Neuronal stem cell (in vitro differentiated cells): ENCODE data around the gene CCDC197.

Experiments used
- DNase-seq: peaks from one replicate; pipeline ENCODE4 v3.0.0-alpha.2; 2013; ENCODE audit warnings: low spot score
- H2AFZ ChIP-seq: one replicate; pipeline ENCODE4 v1.6.1; 2013; ENCODE audit warnings: mild to moderate bottlenecking, low read length, inconsistent platforms
- H2AK5ac ChIP-seq: 2 replicates; pipeline ENCODE4 v1.6.1; 2013; ENCODE audit warnings: low read depth, mild to moderate bottlenecking, inconsistent platforms, low read length, moderate library complexity, mixed read lengths
- H2BK120ac ChIP-seq: 2 replicates; pipeline ENCODE4 v1.6.1; 2013; ENCODE audit warnings: low read depth, mild to moderate bottlenecking, inconsistent platforms, low read length, moderate library complexity, mixed read lengths
- H2BK12ac ChIP-seq: one replicate; pipeline ENCODE4 v1.6.1; 2013; ENCODE audit warnings: low read length, inconsistent platforms
- H2BK15ac ChIP-seq: 2 replicates; pipeline ENCODE4 v1.6.1; 2013; ENCODE audit warnings: mild to moderate bottlenecking, low read length, inconsistent platforms, mixed read lengths
- H2BK5ac ChIP-seq: one replicate; pipeline ENCODE4 v1.6.1; 2013; ENCODE audit warnings: inconsistent platforms, mild to moderate bottlenecking, low read length, moderate library complexity
- H3K14ac ChIP-seq: one replicate; pipeline ENCODE4 v1.6.1; 2013; ENCODE audit warnings: low read length, inconsistent platforms
- H3K18ac ChIP-seq: 2 replicates; pipeline ENCODE4 v1.6.1; 2013; ENCODE audit warnings: low read length, inconsistent platforms
- H3K23ac ChIP-seq: 2 replicates; pipeline ENCODE4 v1.6.1; 2013; ENCODE audit warnings: low read depth, mild to moderate bottlenecking, mixed read lengths, low read length, inconsistent platforms; ENCODE audit not compliant: poor library complexity
- H3K27ac ChIP-seq: replicated peaks from 3 replicates; pipeline ENCODE4 v1.5.1; 2013; ENCODE audit warnings: low read length, inconsistent platforms
- H3K27me3 ChIP-seq, 3 experiments: 2 replicates each; pipeline ENCODE4 v1.6.1; 2013; ENCODE audit warnings: low read length in 3 of 3, mild to moderate bottlenecking in 2 of 3, inconsistent platforms in 1 of 3, low read depth in 1 of 3, mixed read lengths in 1 of 3, moderate library complexity in 1 of 3; ENCODE audit not compliant: control insufficient read depth in 3 of 3, insufficient read depth in 3 of 3
- H3K36me3 ChIP-seq, 2 donors: replicated peaks in 1 of 2; 2 replicates each; pipeline ENCODE4 v1.6.1; 2013; ENCODE audit warnings: low read length in 2 of 2; ENCODE audit not compliant: control insufficient read depth in 2 of 2, insufficient read depth in 2 of 2
- H3K4ac ChIP-seq: 2 replicates; pipeline ENCODE4 v1.6.1; 2013; ENCODE audit warnings: inconsistent platforms, mild to moderate bottlenecking, low read length, moderate library complexity
- H3K4me1 ChIP-seq, 2 donors: 1 replicate in 1 of 2; 2 replicates in 1 of 2; pipeline ENCODE4 v1.6.1; 2013; ENCODE audit warnings: low read length in 2 of 2, low read depth in 1 of 2; ENCODE audit not compliant: control insufficient read depth in 2 of 2, insufficient read depth in 1 of 2
- H3K4me2 ChIP-seq: one replicate; pipeline ENCODE4 v1.6.1; 2013; ENCODE audit warnings: mild to moderate bottlenecking, low read length, inconsistent platforms; ENCODE audit not compliant: insufficient read depth, poor library complexity, severe bottlenecking
- H3K4me3 ChIP-seq, 2 donors: 2 replicates each; pipeline ENCODE4 v1.5.1; 2013; ENCODE audit warnings: low read length in 2 of 2, mild to moderate bottlenecking in 2 of 2, inconsistent platforms in 1 of 2, moderate library complexity in 1 of 2
- H3K79me1 ChIP-seq: one replicate; pipeline ENCODE4 v1.6.1; 2013; ENCODE audit warnings: low read depth, mild to moderate bottlenecking, inconsistent platforms, low read length, moderate library complexity
- H3K9ac ChIP-seq: one replicate; pipeline ENCODE4 v1.6.1; 2013; ENCODE audit warnings: mild to moderate bottlenecking, low read depth, low read length, inconsistent platforms; ENCODE audit not compliant: poor library complexity
- H3K9me3 ChIP-seq, 2 donors: replicated peaks in 1 of 2; 2 replicates each; pipeline versions ENCODE3 to v1.6.1; 2013; ENCODE audit warnings: low read length in 2 of 2, mild to moderate bottlenecking in 2 of 2, inconsistent platforms in 1 of 2, low read depth in 1 of 2, mixed read lengths in 1 of 2, moderate library complexity in 1 of 2; ENCODE audit not compliant: control insufficient read depth in 2 of 2, insufficient read depth in 1 of 2
- H4K8ac ChIP-seq: one replicate; pipeline ENCODE4 v1.6.1; 2013; ENCODE audit warnings: low read depth, mild to moderate bottlenecking, inconsistent platforms, low read length, moderate library complexity
- H4K91ac ChIP-seq: one replicate; pipeline ENCODE4 v1.6.1; 2013; ENCODE audit warnings: low read length, low read depth, mild to moderate bottlenecking, inconsistent platforms; ENCODE audit not compliant: poor library complexity
- WGBS, 2 donors: extraction: QIAGEN DNeasy Blood & Tissue Kit; methylation state at CpG; one replicate each; pipeline ENCODE4 v1.1.7; 2013; ENCODE audit warnings: missing lambda C conversion rate in 2 of 2, mixed read lengths in 1 of 2; ENCODE audit not compliant: insufficient read length in 2 of 2, insufficient replicate concordance in 1 of 2; ENCODE audit errors: extremely low coverage in 2 of 2; 5-methylcytosine and 5-hydroxymethylcytosine counted together

The CCDC197 gene

DNA sequence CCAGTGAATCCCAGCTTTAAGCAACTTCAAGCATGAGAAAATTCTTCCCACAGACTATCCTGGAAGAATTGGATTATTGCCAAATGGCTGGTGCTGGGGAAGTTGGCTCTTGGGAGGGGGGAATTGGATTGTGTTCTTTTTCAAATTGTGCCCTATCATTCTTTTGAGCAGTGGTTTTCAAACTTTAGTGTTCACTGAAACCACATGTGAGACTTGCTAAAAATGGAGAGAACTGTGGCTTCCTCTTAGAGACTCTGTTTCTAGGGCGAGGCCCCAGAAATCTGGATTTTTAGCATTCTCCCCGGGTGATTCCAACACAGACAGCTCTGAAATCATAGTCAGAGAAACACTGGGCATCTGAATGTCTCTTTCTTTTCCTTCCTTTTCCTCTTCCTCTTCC, 14.7 kb downstream of the CCDC197 start:
- no peak overlapping the region for H3K4me3 ChIP-seq
- H2BK12ac ChIP-seq = no peak overlapping the region
- H3K4me1 ChIP-seq = peaks cover 0 to 7% of the 10 kb centered on the region in 2 donors
- no peak overlapping the region for H2AK5ac ChIP-seq
- H4K8ac ChIP-seq = no peak overlapping the region
- H3K27ac ChIP-seq = no peak overlapping the region
- no peak overlapping the region for H4K91ac ChIP-seq
- H3K18ac ChIP-seq = no peak overlapping the region
- no peak for DNase-seq
- H2BK15ac ChIP-seq = no peak overlapping the region
- H2BK5ac ChIP-seq = no peak overlapping the region
- H2BK120ac ChIP-seq = no peak overlapping the region
- H3K9me3 ChIP-seq = no peaks in the 10 kb centered on the region
- H3K14ac ChIP-seq = no peak overlapping the region
- no peaks in the 10 kb centered on the region for H3K36me3 ChIP-seq
- no peak overlapping the region for H3K4ac ChIP-seq
- no peak overlapping the region for H3K9ac ChIP-seq
- WGBS, 2 donors = no CpG with 5 or more reads among the region's 2 CpGs
- H3K27me3 ChIP-seq = peaks cover 0 to 9% (median 0%) of the 10 kb centered on the region in 3 experiments
- H2AFZ ChIP-seq = no peak overlapping the region
- H3K23ac ChIP-seq = no peak overlapping the region
- H3K4me2 ChIP-seq = no peak overlapping the region
- peaks cover 2% of the 10 kb centered on the region for H3K79me1 ChIP-seq

DNA sequence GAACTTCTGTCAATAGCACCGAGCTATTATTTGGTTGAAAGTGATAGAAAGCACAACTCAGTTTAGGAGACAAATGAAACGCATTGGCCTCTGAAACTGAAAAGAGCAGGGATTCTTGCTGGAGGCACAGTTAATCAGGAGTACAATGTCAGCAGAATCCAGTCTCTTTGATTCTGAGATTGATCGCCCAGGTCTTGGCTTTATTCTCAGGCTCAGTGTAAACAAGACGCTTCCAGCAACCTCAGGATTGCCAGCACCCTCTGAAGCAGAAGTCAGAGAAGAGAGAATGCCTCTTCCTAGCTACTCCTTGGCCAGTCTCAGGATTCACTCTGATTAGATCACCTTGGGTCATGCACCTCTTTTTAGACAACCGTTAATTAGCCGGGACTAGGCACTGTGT, 17.3 kb downstream of the CCDC197 start:
- Histone ChIP-seq H2BK5ac (no peak overlapping the region), H2BK12ac (no peak overlapping the region), H3K9ac (no peak overlapping the region), H3K27me3 (peaks cover 0 to 18% (median 2%) of the 10 kb centered on the region in 3 experiments), H3K18ac (no peak overlapping the region), H3K9me3 (no peaks in the 10 kb centered on the region), H3K27ac (peak overlapping the region; percentile 9), H3K4me1 (peaks cover 0 to 7% of the 10 kb centered on the region in 2 donors), H3K79me1 (peaks cover 2% of the 10 kb centered on the region), H2BK120ac (no peak overlapping the region), H3K23ac (no peak overlapping the region), H3K4ac (no peak overlapping the region), H2AFZ (no peak overlapping the region), H3K4me2 (no peak overlapping the region), H3K36me3 (no peaks in the 10 kb centered on the region), H2AK5ac (no peak overlapping the region), H2BK15ac (no peak overlapping the region), H4K91ac (no peak overlapping the region), H3K14ac (no peak overlapping the region), H3K4me3 (no peak overlapping the region), H4K8ac (no peak overlapping the region)
- no peak for DNase-seq
- no CpG with 5 or more reads among the region's 6 CpGs for WGBS, 2 donors

DNA sequence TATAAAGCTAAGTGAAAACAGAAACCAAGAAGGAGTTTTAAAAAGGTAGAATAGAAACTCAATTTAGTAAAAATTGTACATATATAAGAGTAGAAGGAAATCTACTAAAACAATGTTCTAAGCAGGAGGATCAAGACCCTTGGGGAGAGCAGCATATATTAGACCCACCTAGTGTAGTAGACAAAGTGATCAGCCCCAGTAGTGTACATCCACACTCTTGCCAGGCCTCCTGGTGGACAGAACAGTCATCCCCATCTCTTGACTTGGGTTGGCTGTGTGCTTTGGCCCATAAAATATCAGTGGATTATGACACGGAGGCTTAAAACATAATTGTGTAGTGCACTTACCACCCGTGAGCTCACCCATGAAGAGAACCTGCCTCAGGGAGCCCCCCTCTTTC, 18.1 kb downstream of the CCDC197 start:
- H3K23ac ChIP-seq = no peak overlapping the region
- H3K9me3 ChIP-seq = no peaks in the 10 kb centered on the region
- H4K8ac ChIP-seq = no peak overlapping the region
- no peak for DNase-seq
- H3K14ac ChIP-seq = no peak overlapping the region
- no peak overlapping the region for H2AK5ac ChIP-seq
- no peak overlapping the region for H2BK15ac ChIP-seq
- H3K27me3 ChIP-seq = peaks cover 0 to 18% (median 2%) of the 10 kb centered on the region in 3 experiments
- no peak overlapping the region for H4K91ac ChIP-seq
- H2BK120ac ChIP-seq = no peak overlapping the region
- WGBS, 2 donors = no CpG with 5 or more reads among the region's 2 CpGs
- H3K79me1 ChIP-seq = peaks cover 2% of the 10 kb centered on the region
- no peak overlapping the region for H3K4me2 ChIP-seq
- H3K36me3 ChIP-seq = no peaks in the 10 kb centered on the region
- no peak overlapping the region for H3K4ac ChIP-seq
- H2AFZ ChIP-seq = no peak overlapping the region
- H3K4me1 ChIP-seq = peaks cover 0 to 8% of the 10 kb centered on the region in 2 donors
- no peak overlapping the region for H3K4me3 ChIP-seq
- no peak overlapping the region for H3K27ac ChIP-seq
- H2BK12ac ChIP-seq = no peak overlapping the region
- H3K9ac ChIP-seq = no peak overlapping the region
- H2BK5ac ChIP-seq = no peak overlapping the region
- no peak overlapping the region for H3K18ac ChIP-seq

DNA sequence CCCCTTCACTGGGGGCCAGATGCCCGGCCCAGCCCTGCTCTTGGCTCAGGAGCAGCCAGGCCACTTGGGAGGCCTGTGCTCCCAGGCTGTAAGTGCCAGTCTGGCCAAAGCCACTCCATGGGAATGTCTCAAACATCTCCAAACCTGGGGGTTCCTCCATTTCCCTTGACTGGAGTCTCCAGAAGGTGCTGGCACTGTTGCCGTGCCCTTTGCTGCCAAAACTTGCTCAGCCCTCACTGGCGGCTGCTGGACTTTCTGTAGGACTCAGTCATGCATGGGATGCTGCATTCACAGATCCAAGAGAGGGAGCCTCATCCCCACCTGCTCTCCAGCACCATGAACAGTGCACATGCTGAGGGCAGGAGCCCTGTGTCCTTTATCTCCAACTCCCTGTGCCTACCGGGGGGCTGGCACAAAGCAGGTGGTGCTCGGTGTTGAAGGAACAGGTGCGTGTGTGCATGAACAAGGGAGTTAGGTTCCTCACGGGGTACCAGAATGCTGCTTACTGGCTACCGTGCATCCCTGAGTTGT, 19.4 kb downstream of the CCDC197 start:
- no peaks in the 10 kb centered on the region for H3K36me3 ChIP-seq
- peak overlapping the region in 1 of 2 donors; percentile 24 for H3K4me3 ChIP-seq
- H3K4me1 ChIP-seq = peaks cover 0 to 12% of the 10 kb centered on the region in 2 donors
- H3K9me3 ChIP-seq = no peaks in the 10 kb centered on the region
- no peak overlapping the region for H2BK12ac ChIP-seq
- no peak overlapping the region for H2AFZ ChIP-seq
- no peak overlapping the region for H4K8ac ChIP-seq
- H3K9ac ChIP-seq = no peak overlapping the region
- H3K18ac ChIP-seq = peak overlapping the region; percentile 78
- no peak for DNase-seq
- H3K27ac ChIP-seq = no peak overlapping the region
- no peak overlapping the region for H3K23ac ChIP-seq
- H3K79me1 ChIP-seq = peaks cover 2% of the 10 kb centered on the region
- H3K4ac ChIP-seq = peak overlapping the region; percentile 90
- WGBS, 2 donors = no CpG with 5 or more reads among the region's 8 CpGs
- H3K4me2 ChIP-seq = no peak overlapping the region
- peak overlapping the region; percentile 82 for H2AK5ac ChIP-seq
- H4K91ac ChIP-seq = no peak overlapping the region
- H2BK15ac ChIP-seq = peak overlapping the region; percentile 91
- no peak overlapping the region for H2BK120ac ChIP-seq
- H3K14ac ChIP-seq = no peak overlapping the region
- peaks cover 0 to 18% (median 2%) of the 10 kb centered on the region in 3 experiments for H3K27me3 ChIP-seq
- peak overlapping the region; percentile 87 for H2BK5ac ChIP-seq
